ENCODE measurements around the gene TECPR1. TPM values are rescaled to one million over a fixed set of nuclear protein-coding genes. Genes with fewer than 3 reads are reported as not detected.

Gene TECPR1
- total RNA-seq, 4 donors from 2014 or later: 8.1 to 18.4 (median 14.2) TPM

- H3K4me3 ChIP-seq (ENCODE audit: low read depth, poor library complexity, severe bottlenecking): no peak overlapping the region
- 55 to 67% methylated on average over 5 of the region's 5 CpGs for WGBS, 2 donors
- intact Hi-C loops (cut with DNase I; ENCODE audit: low total_unique reads): no loop called here
Observed at GRCh38 chr7:98276241-98276761, 24.3 kb upstream of the TECPR1 start.

DNA sequence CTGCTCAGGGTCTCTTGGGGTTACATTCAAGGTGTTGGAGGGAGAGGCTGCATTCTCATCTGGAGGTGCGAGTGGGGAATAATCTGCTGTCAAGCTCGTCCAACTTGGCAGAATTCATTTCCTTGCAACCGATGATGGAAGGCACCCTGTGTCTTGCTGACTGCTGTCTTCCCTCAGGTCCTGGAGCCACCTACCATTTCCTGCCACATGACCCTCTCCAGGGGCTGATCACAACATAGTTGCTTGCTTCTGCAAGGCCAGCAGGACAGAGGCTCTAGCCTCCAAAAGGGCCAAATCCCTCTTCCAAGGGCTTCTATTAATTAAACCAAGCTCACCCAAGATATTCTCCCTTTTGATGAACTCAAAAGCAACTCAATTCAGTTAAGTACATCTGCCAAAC is 15.3 kb upstream of the TECPR1 start:
- WGBS, 2 donors: 92% methylated on average over 3 of the region's 3 CpGs
- no peak for TF ChIP-seq CTCF (IDR thresholded peaks at IDR 0.05)
- TF ChIP-seq POLR2A (IDR thresholded peaks at IDR 0.05): no peak
- no peak overlapping the region for H3K4me3 ChIP-seq (ENCODE audit: low read depth, poor library complexity, severe bottlenecking)
- intact Hi-C loops (cut with DNase I; ENCODE audit: low total_unique reads): no loop called here
- no peak for DNase-seq (ENCODE audit: low spot score in 2 of 2)

More at GRCh38 chr7:98276241-98276761, 24.3 kb upstream of the TECPR1 start:
- TF ChIP-seq CTCF (IDR thresholded peaks at IDR 0.05): no peak
- no peak for TF ChIP-seq POLR2A (IDR thresholded peaks at IDR 0.05)
- DNase-seq (ENCODE audit: low spot score in 2 of 2): no peak

- intact Hi-C loops (cut with DNase I; ENCODE audit: low total_unique reads): no loop called here
- no peak for TF ChIP-seq CTCF (IDR thresholded peaks at IDR 0.05)
- TF ChIP-seq POLR2A (IDR thresholded peaks at IDR 0.05): no peak
- WGBS, 2 donors: 66 to 74% methylated on average over 2 of the region's 2 CpGs
- no peak for DNase-seq (ENCODE audit: low spot score in 2 of 2)
- H3K4me3 ChIP-seq (ENCODE audit: low read depth, poor library complexity, severe bottlenecking): no peak overlapping the region
Observed at GRCh38 chr7:98266840-98267239, 14.8 kb upstream of the TECPR1 start.

DNA sequence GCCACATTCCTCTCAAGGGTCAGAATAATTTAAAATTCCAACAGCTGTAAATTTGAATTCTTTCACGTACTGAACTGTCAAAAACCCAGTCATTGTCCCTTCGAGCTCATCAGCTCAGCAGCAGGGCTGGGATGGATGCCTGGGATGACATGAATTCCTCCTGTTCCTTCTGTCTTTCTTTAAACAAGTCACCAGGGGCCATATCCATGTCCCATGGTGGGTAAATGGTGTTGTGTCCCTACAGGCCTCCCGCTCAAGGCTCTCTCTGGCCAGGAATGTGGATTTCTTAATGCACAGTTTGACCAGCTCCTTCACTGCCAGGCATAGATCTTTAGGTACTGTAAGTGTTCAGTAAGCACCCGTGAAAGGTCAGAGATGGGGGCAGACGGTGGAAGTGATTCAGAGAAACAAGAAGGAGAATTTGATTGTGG is 13.8 kb upstream of the TECPR1 start:
- intact Hi-C loops (cut with DNase I; ENCODE audit: low total_unique reads): no loop called here
- 75 to 81% methylated on average over 5 of the region's 5 CpGs for WGBS, 2 donors
- TF ChIP-seq POLR2A (IDR thresholded peaks at IDR 0.05): no peak
- no peak for TF ChIP-seq CTCF (IDR thresholded peaks at IDR 0.05)
- DNase-seq (ENCODE audit: low spot score in 2 of 2): no peak
- no peak overlapping the region for H3K4me3 ChIP-seq (ENCODE audit: low read depth, poor library complexity, severe bottlenecking)

DNA sequence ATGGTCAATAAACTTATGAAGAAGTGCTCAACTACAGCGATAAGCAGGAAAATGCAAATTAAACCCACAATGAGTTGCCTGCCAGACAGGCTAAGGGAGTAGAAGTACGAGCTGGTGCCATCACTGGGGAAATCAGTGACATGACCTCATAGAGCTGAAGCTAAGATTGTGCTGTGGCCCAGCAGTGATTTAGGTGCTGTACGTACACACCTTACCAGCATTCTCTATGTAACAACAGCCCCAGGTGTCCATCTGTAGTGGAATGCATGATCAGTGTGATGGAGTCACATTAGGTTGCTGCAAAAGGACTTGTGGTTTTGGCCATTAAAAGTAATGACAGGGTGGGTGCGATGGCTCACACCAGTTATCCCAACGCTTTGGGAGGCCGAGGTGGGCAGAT is 5.7 kb upstream of the TECPR1 start:
- H3K4me3 ChIP-seq (ENCODE audit: low read depth, poor library complexity, severe bottlenecking): no peak overlapping the region
- TF ChIP-seq POLR2A (IDR thresholded peaks at IDR 0.05): no peak
- TF ChIP-seq CTCF (IDR thresholded peaks at IDR 0.05): no peak
- WGBS, 2 donors: 85 to 90% methylated on average over 6 of the region's 6 CpGs
- intact Hi-C loops (cut with DNase I; ENCODE audit: low total_unique reads): no loop called here
- no peak for DNase-seq (ENCODE audit: low spot score in 2 of 2)

GRCh38 chr7:98256431-98256830 is 4.4 kb upstream of the TECPR1 start:
- no peak for DNase-seq (ENCODE audit: low spot score in 2 of 2)
- 93 to 97% methylated on average over 7 of the region's 7 CpGs for WGBS, 2 donors
- intact Hi-C loops (cut with DNase I; ENCODE audit: low total_unique reads): no loop called here
- TF ChIP-seq POLR2A (IDR thresholded peaks at IDR 0.05): no peak
- no peak for TF ChIP-seq CTCF (IDR thresholded peaks at IDR 0.05)
- no peak overlapping the region for H3K4me3 ChIP-seq (ENCODE audit: low read depth, poor library complexity, severe bottlenecking)

All from lower leg skin (tissue), 4 donors.